ENCODE measurements around the gene PEPD.

Gene PEPD

DNA sequence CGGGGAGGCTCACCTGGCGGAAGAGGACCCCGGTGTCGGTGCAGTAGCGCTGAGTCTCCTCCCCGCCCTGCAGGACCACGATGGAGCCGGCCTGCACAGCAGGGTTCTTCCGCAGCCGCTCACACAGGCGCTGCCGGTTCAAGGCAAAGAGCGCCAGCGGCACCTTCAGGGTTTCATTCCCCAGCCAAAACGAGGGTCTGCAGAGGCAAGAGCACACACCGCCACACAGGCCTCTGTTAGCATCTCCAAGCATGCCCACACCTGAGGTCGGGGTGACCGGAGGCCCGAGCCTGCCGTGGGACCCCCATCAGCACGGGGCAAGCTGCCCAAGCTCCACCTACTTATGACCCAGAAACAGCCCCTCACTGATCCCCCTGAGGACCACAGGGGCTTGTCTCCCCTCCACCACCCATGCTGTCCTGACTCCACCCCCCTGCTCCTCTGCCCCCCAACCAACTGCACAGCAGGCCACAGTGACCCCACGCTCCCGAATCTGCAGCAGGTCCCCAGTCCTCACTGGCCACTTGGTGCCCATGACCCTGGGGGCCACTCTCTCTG is 8.9 kb downstream of the PEPD start:
- in situ Hi-C loops (cut with MboI; ENCODE audit: low sequenced_read_pairs) = no loop called here

DNA sequence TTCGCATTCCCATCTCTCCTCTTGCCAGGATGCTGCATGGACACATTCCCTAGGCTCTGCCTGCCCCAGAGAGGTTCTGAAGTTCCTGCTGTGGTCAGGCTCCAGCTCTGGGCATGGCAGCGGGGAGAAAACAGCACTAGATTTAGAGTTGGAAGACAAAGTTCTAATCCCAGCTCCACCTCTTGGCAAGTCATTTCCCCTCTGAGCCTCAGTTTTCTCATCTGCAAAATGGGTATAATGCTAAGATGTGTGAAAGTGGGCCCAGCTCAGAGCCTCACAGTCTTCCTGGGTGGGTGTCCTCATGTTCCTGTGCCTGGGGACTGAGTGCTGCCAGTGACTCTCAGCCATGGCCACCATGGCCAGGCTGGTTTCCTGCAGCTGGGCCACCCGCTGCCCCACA is 9.6 kb downstream of the PEPD start:
- in situ Hi-C loops (cut with MboI; ENCODE audit: low sequenced_read_pairs) = no loop called here

DNA sequence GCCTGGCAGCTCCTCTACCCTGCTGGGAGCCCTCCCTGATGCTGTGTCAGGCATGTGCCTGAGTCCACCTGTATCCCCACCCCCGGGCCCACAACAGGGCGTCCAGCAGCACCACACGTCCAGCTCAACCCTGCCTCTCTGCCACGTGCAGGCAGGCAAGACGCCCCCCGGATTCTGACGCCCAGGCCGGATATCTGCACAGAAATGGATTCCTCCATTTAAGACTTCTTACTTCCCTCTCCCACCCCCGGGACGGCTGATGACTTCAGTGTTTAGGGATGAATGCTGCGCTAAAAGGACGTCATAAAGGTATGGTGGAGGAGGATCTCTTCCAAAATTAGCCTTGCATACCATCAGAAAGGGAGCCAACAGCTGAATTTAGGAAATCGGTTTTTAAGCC is 10.2 kb downstream of the PEPD start:
- in situ Hi-C loops (cut with MboI; ENCODE audit: low sequenced_read_pairs) = no loop called here

DNA sequence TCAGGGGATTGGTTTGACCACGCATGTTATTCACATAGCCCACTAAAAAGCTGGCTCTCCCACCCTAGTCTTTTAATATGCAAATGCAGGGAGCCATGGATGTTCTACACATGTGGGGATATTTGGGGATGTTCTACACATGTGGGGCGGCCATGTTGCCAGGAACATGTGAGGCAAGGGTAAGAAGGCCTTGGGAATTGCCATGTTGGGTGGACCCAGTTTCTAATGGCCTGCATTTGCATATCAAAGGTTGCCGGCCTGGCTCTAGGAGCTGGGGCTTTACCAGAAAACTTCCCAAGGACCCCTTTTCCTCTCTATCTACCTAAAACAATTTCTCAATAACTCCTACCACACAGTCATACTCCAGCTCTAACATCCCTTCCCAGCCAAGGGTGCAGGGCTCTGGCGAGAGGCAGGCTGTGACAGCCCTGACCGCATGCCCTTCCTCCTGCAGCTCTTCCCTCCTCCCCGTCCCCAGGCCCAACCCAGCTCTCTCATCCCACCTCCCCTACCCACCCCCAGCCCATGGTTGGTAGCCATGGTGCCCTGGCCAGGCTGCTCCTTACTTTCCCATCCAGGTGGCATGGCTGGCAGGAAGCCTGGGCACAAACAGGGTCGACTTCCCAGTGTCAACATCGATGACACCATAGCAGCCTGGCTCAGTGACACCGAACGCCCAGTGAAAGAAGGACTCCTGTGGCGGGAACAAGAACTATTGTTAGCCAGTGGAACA is 11.0 kb downstream of the PEPD start:
- in situ Hi-C loops (cut with MboI; ENCODE audit: low sequenced_read_pairs) = no loop called here

DNA sequence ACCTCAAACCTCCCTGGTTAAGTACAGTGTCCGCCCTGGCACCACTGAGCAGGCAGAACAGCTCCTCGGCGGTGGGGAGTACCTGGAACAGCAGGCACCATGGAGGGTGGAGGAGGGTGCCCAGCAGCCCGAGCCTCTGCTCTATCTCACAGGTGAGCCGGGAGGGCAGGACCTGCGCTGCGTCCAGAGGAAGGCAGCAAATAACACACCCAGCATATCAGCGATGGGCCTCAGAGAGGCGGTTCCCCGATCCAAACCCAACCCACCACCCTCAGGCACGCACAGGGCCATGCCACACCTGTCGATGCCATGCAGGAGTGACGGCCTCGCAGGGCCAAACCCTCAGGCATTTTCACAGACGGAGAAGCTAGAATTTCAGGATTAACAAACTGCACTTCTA is 11.8 kb downstream of the PEPD start:
- in situ Hi-C loops (cut with MboI; ENCODE audit: low sequenced_read_pairs) = no loop called here

DNA sequence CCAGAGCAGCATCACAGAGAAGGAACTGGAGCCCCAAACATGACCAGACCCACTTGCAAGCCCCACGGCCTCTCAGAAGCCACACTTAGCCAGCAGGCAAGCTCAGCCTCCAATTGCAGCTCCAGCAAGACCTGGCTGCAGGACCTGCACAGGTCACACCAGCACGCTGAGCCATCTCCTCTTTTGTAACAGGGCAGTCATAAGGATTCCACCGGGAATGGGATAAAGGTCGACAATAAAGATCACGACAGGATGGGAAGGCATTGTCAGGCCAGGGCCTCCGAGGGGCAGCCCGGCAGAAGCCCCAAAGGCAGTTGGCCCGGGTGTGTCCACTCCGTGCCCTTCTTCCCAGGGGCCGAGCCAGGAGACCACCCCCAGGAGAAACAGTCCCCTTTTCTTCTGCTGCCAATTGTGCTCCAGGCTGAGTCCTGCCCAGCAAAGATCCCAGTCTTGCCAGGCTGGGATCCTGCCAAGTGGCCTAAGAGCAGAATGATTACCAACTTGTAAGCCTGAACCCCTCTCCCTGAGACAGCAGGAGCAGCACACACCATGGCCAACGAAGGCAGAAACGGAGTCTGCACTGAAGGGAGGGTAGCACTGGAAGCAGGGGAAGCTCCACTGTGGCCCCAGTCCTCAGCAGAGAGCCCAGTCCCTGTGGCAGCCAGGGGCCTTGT is 12.5 kb downstream of the PEPD start:
- in situ Hi-C loops (cut with MboI; ENCODE audit: low sequenced_read_pairs) = no loop called here

DNA sequence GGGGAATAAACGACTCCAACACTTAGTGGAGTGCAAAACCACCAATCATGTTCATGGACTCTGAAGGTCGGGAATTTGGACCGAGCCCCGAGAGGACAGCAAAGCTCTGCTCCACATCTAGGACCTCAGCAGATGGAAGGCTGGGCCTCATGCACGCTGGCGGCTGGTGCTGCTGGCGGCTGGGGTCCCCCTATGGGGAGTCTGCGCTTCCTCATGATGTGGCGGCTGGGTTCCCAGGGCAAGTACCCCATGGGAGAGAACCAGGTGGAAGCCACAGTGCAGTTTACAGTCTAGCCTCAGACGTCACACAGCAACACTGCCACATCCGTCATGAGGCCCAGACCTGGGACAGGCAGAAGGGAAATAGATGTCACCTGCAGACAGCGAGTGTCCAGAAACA is 13.2 kb downstream of the PEPD start:
- in situ Hi-C loops (cut with MboI; ENCODE audit: low sequenced_read_pairs) = no loop called here

DNA sequence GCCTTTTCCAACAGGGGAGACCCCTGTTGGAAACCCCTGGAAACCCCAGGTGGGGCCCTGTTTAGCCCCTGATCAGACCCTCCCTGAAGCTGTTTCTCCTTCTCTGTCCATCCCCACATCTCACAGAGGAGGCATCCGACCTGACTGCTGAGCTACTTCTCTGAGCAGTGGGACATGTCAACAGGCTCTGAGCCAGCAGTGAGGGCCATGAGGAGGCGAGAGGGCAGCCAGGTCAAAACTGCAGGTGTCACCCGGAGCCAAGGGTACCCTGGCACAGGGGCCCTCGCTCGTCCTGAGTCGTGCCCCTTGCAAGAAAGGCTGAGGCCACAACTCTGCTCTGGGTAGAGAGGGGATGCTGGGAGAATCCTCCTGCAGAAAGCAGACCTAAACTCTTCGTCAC is 13.6 kb downstream of the PEPD start:
- in situ Hi-C loops (cut with MboI; ENCODE audit: low sequenced_read_pairs) = no loop called here

DNA sequence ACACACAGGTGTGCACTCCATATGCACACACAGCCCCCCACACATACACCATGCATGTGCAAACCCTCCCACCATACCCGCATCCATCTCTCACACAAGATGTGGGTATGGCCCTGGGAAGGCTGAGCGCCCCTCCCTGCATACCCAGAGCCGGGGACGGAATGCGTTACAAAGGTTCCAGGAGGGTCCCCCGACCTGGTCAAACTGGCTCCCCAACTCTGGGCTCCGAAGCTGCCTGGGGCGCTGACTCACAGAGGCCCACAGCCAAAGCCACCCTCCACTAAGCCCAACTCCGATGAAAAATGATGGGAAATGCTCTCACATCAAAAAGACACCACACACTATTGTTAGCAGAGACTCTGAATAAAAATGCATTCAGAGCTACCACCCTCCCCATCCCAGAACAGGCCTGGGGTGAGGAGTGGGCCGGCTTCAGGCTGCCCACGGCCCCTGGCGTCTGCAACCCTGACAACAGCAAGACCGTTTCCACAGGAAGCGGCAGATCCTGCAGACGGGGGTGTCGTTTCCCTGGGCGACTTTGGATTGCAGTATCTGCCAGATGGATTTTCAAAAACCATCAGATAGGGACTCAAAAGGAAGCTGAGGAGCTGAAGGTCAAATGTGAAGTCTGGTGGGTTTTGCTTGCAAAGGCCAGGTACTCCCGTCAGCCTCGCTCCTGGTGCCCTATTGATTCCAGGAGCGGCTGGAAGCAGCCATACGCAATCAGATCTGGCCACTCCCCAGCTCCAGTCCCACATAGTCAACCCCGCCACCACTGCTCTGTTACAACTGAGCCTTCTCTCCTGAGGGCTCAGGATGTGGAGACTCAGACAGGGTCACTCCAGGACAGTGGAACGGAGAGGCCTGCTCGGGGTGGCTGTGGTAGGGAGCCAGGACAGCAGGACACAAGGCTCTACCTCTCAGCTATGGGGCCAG is 14.3 kb downstream of the PEPD start:
- in situ Hi-C loops (cut with MboI; ENCODE audit: low sequenced_read_pairs) = no loop called here

DNA sequence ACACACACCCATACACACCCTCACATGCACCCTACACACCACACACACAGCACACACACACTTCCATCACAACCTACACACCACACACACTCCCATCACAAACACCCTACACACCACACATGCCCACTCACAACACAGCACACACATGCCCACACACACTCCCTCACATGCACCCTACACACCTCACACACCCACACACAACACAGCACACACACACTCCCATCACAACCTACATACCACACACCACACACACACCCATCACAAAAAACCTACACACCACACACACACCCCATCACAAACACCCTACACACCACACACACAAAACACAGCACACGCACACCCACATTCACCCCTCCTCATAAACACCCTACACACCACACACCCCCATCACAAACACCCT is 15.1 kb downstream of the PEPD start:
- in situ Hi-C loops (cut with MboI; ENCODE audit: low sequenced_read_pairs) = no loop called here

DNA sequence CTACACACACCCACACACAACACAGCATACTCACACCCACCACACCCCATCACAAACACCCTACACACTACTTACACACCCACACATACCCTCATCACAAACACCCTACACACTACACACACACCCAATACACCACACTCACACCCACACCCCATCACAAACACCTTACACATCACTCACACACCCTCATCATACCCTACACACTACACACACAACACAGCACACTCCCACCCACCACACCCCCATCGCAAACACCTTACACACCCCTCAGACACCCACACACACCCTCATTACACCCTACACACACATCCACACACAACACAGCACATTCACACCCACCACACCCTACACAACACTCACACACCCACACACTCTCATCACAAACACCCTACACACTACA is 15.8 kb downstream of the PEPD start:
- in situ Hi-C loops (cut with MboI; ENCODE audit: low sequenced_read_pairs) = no loop called here

DNA sequence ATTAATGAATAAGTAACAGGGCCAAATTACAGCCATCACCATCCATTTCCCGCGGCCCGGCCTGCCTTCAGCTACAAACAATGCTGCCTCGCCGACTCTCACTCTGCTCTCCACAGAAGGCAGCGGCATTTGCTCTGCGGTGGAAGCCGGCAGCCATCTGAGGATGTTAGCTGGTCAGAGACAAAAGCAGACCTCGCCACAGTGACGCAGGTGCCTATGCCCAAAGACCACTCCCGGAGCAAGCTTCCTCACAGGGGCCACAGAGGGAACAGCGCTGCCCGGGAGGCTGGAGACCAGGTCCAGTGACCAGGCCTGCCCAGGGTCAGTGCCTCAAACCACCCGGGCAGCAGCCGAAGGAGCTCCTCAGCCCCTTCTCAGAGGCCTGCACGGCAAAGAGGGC is 16.4 kb downstream of the PEPD start:
- in situ Hi-C loops (cut with MboI; ENCODE audit: low sequenced_read_pairs) = no loop called here

DNA sequence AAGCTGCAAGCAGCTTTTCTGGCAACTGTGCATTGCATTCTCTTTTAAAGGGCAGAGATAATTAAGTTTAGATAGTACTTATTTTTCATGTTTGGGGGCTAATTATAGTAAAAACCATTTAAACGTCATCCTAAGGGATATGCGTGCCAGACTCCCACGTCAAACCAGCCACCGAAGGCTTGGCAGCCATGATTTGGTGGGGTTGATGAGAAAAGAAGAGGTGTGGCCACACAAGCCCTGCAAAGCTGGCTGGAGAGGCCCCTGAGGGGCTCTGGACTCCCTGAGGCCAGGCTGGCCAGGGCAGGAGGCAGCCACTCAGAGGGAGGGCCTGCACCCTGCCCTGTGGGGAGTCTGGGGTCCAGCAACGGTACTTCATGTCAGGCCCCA is 17.5 kb downstream of the PEPD start:
- in situ Hi-C loops (cut with MboI; ENCODE audit: low sequenced_read_pairs) = no loop called here

DNA sequence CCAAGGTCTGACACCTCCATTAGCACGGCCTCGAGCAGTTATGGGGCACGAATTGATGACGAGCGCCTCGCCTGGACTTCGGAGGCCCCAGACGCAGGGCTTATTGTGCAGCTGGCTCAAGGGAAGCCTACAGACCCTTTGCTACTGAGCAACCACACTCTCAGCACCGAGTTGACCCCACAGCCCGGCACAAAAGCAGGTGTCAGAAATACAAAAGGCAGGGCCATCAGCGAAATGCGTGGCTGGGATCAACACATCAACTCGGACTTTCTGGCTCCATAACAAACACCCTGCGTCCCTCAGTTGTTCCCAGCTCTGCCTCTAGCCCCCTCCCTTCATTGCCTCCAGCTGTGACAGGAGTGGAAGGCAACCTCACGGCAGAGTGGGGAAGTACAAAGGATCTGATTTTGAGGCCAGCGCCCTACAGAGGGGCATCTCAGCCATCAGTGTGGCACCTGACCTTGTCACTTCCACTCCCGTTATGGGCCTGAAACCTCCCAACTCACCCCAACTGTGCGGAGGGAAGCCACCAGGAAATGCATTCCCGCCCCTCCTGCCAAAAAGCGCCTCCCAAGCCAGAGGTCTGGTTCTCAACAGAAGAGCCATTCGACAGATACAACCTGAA is 18.0 kb downstream of the PEPD start:
- in situ Hi-C loops (cut with MboI; ENCODE audit: low sequenced_read_pairs) = no loop called here

DNA sequence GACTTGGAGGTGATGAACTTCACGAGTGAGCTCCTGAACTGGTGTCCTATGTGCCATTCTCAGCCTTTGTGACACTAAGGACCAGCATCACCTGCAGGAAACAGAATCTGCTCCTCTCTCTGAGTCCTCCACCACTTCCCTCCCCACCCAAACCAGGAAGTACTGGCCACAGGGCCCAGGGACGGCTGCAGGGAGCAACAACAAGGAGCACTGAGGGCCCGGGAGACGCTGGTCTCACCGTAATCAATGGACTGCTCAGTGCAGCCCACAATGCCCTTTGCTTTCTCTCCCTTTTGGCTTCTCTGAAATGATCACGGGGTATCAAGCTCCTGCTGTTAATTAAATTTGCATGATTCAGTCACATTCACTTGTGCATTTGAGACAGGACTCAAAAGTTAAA is 18.6 kb downstream of the PEPD start:
- in situ Hi-C loops (cut with MboI; ENCODE audit: low sequenced_read_pairs) = no loop called here

DNA sequence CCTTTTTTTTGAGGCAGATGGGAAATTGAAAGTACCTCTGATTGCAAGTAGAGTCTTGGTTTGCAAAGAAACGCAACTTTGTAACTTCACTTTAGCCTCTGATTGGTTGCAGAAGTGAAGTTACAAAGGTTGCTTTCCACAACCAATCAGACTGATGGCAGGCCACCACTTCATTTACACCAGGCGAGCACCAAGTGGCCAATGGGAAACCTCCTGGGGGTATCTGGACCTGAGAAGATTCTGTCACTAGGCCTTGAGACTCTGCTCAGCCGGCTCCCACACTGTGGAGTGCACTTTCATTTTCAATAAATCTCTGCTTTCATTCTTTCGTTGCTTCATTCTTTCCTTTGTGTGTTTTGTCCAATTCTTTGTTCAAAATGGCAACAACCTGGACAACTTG is 19.1 kb downstream of the PEPD start:
- in situ Hi-C loops (cut with MboI; ENCODE audit: low sequenced_read_pairs) = no loop called here

DNA sequence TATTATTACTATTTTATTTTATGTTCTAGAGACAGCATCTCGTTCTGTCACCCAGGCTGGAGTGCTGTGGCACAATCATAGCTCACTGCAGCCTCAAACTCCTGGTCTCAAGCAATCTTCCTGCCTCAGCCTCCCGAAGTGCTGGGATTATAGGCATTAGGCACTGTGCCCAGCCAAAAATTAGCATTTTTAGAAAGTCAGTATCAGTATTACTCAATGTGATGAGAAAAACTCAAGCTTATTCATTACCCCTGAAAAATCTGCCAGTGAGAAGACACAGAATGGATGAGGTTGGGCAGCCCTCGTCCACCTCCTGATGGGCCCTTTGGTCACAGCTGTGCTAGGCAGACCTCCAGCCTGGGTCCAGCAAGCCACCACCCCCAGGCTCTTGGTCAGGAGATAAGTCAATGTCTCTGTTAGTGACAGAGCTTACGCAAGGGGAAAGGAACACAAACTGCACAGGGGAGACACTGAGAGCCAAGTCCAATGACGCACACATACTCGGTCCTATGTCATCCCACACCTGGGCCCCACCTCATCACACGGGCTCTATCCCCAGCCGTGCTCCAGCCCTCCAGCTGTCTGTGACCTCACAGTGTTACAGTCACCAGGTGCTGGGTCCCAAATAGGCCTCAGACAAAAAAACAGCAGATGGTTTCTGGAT is 19.8 kb downstream of the PEPD start:
- in situ Hi-C loops (cut with MboI; ENCODE audit: low sequenced_read_pairs) = no loop called here

DNA sequence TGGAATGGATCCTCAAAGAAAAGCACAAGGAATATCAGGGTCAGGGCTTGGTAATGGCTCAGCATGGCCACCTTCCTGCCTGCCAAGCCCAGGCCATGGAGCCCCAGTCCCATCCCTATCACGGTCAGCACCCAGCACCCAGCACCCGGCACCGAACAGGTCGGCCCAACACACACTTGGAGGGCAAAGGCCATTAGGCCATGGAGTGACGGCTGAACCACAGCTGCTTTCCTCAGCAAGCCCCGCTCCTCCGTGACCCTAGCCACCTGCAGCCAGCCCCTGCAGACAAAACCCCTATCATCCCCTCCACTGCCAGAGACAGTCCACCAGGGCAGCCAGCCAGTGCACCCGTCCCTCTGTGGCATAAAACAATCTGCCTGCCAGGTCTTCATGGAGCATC is 20.6 kb downstream of the PEPD start:
- in situ Hi-C loops (cut with MboI; ENCODE audit: low sequenced_read_pairs) = no loop called here

DNA sequence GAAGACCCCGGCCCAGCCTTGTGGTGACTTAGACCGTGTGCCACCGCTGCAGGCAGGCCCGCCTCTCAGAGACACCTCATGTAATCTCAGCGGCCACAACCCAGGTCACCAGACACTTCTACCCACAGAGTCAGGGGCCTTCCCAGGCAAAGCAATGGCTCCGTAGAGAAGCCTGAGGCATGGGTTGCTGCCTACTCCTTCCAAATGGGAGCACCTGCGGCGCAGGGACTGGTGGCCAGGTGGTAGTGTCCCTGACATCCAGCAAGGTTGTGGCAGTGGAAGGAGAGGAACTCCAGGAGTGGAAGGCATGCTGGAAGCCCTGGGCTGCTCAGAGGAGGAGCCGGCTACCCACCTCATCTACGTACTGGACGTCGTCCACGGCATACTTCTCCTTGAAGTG is 21.0 kb downstream of the PEPD start:
- in situ Hi-C loops (cut with MboI; ENCODE audit: low sequenced_read_pairs) = no loop called here

DNA sequence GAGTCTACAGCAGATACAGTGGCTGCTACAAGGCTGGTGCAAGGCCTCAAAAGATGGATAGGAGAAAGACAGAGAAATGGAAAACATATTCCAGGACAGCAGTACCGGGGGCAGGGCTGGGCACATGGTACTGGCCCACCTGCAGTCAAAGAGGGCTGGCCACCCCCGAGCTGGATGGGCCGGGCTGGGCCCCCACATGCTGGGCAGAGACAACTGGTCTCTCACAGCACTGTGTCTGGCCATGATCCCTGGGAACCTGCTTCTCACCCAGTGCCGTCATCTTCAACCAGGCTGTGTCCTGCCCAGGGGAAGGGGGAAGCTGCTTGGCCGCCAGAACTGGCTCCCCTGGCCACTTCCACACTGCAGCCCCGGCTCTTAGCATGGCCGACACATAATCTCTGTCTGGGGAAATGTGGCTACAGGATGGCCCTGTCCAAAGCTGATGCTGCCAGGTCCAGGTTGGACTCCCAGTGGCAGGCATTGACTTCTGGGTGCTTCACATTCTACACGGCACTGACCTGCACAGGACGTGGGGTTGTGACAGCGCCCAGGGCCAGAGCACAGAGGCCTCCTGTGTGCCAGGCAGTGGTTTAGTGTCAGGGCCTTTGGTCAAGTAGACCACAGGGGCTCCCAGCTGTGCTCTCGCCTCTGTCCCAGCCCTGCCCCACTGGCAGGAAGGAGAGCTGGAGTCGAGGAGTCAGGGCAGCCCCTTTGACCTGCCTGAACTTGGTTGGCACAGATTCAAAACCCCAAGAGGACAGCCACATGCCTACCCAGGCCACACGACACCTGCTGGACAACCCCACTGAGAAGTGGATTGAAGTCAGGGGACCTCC is 21.7 kb downstream of the PEPD start:
- in situ Hi-C loops (cut with MboI; ENCODE audit: low sequenced_read_pairs) = no loop called here

All from HL-60/S4 (cell line).